Ectodermal cell (in vitro differentiated cells): ENCODE results near the gene LPXN.

Experiments
- H3K27ac ChIP-seq: 2 replicates; pipeline ENCODE4 v1.7.0; 2013; ENCODE audit warnings: mild to moderate bottlenecking, low read depth, low read length; ENCODE audit not compliant: insufficient read depth, poor library complexity, severe bottlenecking
- H3K27me3 ChIP-seq: 2 replicates; pipeline ENCODE4 v1.7.0; 2013; ENCODE audit warnings: mild to moderate bottlenecking, low read length; ENCODE audit not compliant: insufficient read depth, control insufficient read depth, poor library complexity, severe bottlenecking
- H3K36me3 ChIP-seq: one replicate; pipeline ENCODE4 v1.7.0; 2013; ENCODE audit warnings: low read length; ENCODE audit not compliant: control insufficient read depth, insufficient read depth
- H3K4me1 ChIP-seq: one replicate; pipeline ENCODE4 v1.7.0; 2013; ENCODE audit warnings: low read length; ENCODE audit not compliant: control insufficient read depth, insufficient read depth
- H3K4me3 ChIP-seq: 2 replicates; pipeline ENCODE4 v1.7.0; 2013; ENCODE audit warnings: low read depth, low read length, control low read depth; ENCODE audit not compliant: insufficient read depth
- H3K9me3 ChIP-seq: 2 replicates; pipeline ENCODE4 v1.7.0; 2013; ENCODE audit warnings: mild to moderate bottlenecking, low read length, moderate library complexity; ENCODE audit not compliant: control insufficient read depth
- WGBS, 2 experiments: methylation state at CpG; one replicate each; pipeline ENCODE4 v1.1.7; 2013; ENCODE audit warnings: missing lambda C conversion rate in 2 of 2; 5-methylcytosine and 5-hydroxymethylcytosine counted together

LPXN gene

GRCh38 chr11:58606930-58607714 is 31.5 kb upstream of the LPXN start:
- 93 to 100% methylated on average over 1 to 3 of the region's 4 CpGs for WGBS, 2 experiments
- Histone ChIP-seq H3K4me1 (no peaks in the 10 kb centered on the region), H3K27me3 (no peaks in the 10 kb centered on the region), H3K4me3 (no peak overlapping the region), H3K27ac (no peak overlapping the region), H3K36me3 (peaks cover 11% of the 10 kb centered on the region), H3K9me3 (no peaks in the 10 kb centered on the region)

GRCh38 chr11:58600510-58600909 is 24.9 kb upstream of the LPXN start:
- no peaks in the 10 kb centered on the region for H3K36me3 ChIP-seq
- H3K4me1 ChIP-seq = no peaks in the 10 kb centered on the region
- no peak overlapping the region for H3K4me3 ChIP-seq
- no peaks in the 10 kb centered on the region for H3K27me3 ChIP-seq
- H3K9me3 ChIP-seq = no peaks in the 10 kb centered on the region
- H3K27ac ChIP-seq = no peak overlapping the region
- WGBS, 2 experiments = 75 to 81% methylated on average over 1 to 2 of the region's 2 CpGs

GRCh38 chr11:58597486-58598144 is 22.0 kb upstream of the LPXN start:
- Histone ChIP-seq H3K4me3 (no peak overlapping the region), H3K27ac (no peak overlapping the region), H3K4me1 (no peaks in the 10 kb centered on the region), H3K27me3 (no peaks in the 10 kb centered on the region), H3K36me3 (no peaks in the 10 kb centered on the region), H3K9me3 (no peaks in the 10 kb centered on the region)
- WGBS, 2 experiments = 93 to 95% methylated on average over 2 to 3 of the region's 3 CpGs

GRCh38 chr11:58596621-58597020 is 21.0 kb upstream of the LPXN start:
- no peaks in the 10 kb centered on the region for H3K9me3 ChIP-seq
- 94 to 96% methylated on average over 3 of the region's 3 CpGs for WGBS, 2 experiments
- H3K36me3 ChIP-seq = no peaks in the 10 kb centered on the region
- H3K27ac ChIP-seq = no peak overlapping the region
- no peaks in the 10 kb centered on the region for H3K27me3 ChIP-seq
- H3K4me1 ChIP-seq = no peaks in the 10 kb centered on the region
- H3K4me3 ChIP-seq = no peak overlapping the region

- H3K27ac ChIP-seq = no peak overlapping the region
- no peaks in the 10 kb centered on the region for H3K27me3 ChIP-seq
- no peaks in the 10 kb centered on the region for H3K4me1 ChIP-seq
- H3K36me3 ChIP-seq = no peaks in the 10 kb centered on the region
- no peaks in the 10 kb centered on the region for H3K9me3 ChIP-seq
- H3K4me3 ChIP-seq = no peak overlapping the region
- WGBS, 2 experiments = 99% methylated on average over 3 of the region's 4 CpGs
Measured at GRCh38 chr11:58594826-58595225, 19.2 kb upstream of the LPXN start.

- Histone ChIP-seq H3K9me3 (no peaks in the 10 kb centered on the region), H3K4me1 (no peaks in the 10 kb centered on the region), H3K27ac (no peak overlapping the region), H3K36me3 (no peaks in the 10 kb centered on the region), H3K4me3 (no peak overlapping the region), H3K27me3 (no peaks in the 10 kb centered on the region)
- WGBS, 2 experiments = 84 to 97% methylated on average over 4 of the region's 5 CpGs
Measured at GRCh38 chr11:58592760-58593472, 17.3 kb upstream of the LPXN start.

GRCh38 chr11:58591659-58592058 is 16.0 kb upstream of the LPXN start:
- Histone ChIP-seq H3K36me3 (peaks cover 7% of the 10 kb centered on the region), H3K4me3 (no peak overlapping the region), H3K27ac (no peak overlapping the region), H3K4me1 (no peaks in the 10 kb centered on the region), H3K27me3 (no peaks in the 10 kb centered on the region), H3K9me3 (no peaks in the 10 kb centered on the region)
- WGBS, 2 experiments = 95 to 97% methylated on average over 3 of the region's 3 CpGs

GRCh38 chr11:58586998-58587397 is 11.3 kb upstream of the LPXN start:
- Histone ChIP-seq H3K36me3 (peaks cover 10% of the 10 kb centered on the region), H3K4me3 (no peak overlapping the region), H3K27ac (no peak overlapping the region), H3K4me1 (no peaks in the 10 kb centered on the region), H3K9me3 (no peaks in the 10 kb centered on the region), H3K27me3 (no peaks in the 10 kb centered on the region)
- 94 to 95% methylated on average over 2 of the region's 2 CpGs for WGBS, 2 experiments

GRCh38 chr11:58582437-58582836 is 6.8 kb upstream of the LPXN start:
- Histone ChIP-seq H3K4me1 (peaks cover 13% of the 10 kb centered on the region), H3K27ac (no peak overlapping the region), H3K9me3 (no peaks in the 10 kb centered on the region), H3K27me3 (no peaks in the 10 kb centered on the region), H3K4me3 (no peak overlapping the region), H3K36me3 (peaks cover 10% of the 10 kb centered on the region)
- WGBS, 2 experiments = no CpG with 5 or more reads among the region's 1 CpG

GRCh38 chr11:58580311-58580710 is 4.7 kb upstream of the LPXN start:
- Histone ChIP-seq H3K4me1 (peaks cover 13% of the 10 kb centered on the region), H3K9me3 (no peaks in the 10 kb centered on the region), H3K27me3 (no peaks in the 10 kb centered on the region), H3K4me3 (peak overlapping the region; percentile 87), H3K36me3 (no peaks in the 10 kb centered on the region), H3K27ac (no peak overlapping the region)
- 0 to 17% methylated on average over 1 of the region's 2 CpGs for WGBS, 2 experiments
